Upper lobe of left lung (tissue), 4 donors: ENCODE data around the gene TSPAN16.

ENCODE experiments used
- CTCF ChIP-seq, 6 experiments: fragments of 450-650 bp in 4 of 6; fragments of 200-600 bp in 2 of 6; sonication (generic) in 2 of 6; IDR thresholded peaks; one replicate each; pipeline ENCODE4 v1.5.1; 2016 to 2019; ENCODE audit warnings: antibody characterized with exemption in 6 of 6
- POLR2A ChIP-seq, 4 donors: fragments of 450-650 bp; IDR thresholded peaks; one replicate each; pipeline ENCODE4 v1.5.1; 2016 to 2017; ENCODE audit warnings: antibody characterized with exemption in 4 of 4, mild to moderate bottlenecking in 2 of 4
- POLR2AphosphoS5 ChIP-seq, 2 donors: sonication (generic); formaldehyde crosslinking; IDR thresholded peaks; one replicate each; pipeline ENCODE4 v1.5.1; 2017; ENCODE audit warnings: antibody characterized with exemption in 2 of 2

GRCh38 chr19:11278670-11279069 is 17.3 kb upstream of the TSPAN16 start:
- TF ChIP-seq CTCF (IDR thresholded peaks at IDR 0.05) (no peak), POLR2AphosphoS5 (IDR thresholded peaks at IDR 0.05) (no peak), POLR2A (IDR thresholded peaks at IDR 0.05) (no peak)
